Mucosa of stomach (tissue), 1 donor: ENCODE measurements around the gene SLC39A1.
"Not testable (repeated sequence)": the region's sequence is repeated elsewhere in the genome, so short reads cannot be mapped to it uniquely, and the experiment has no call there.

Source experiments
- H3K27me3 ChIP-seq: one replicate; pipeline ENCODE4 v1.7.0; 2013; ENCODE audit warnings: mild to moderate bottlenecking, low read length; ENCODE audit not compliant: control insufficient read depth, insufficient read depth
- H3K36me3 ChIP-seq: one replicate; pipeline ENCODE4 v1.7.0; 2013; ENCODE audit warnings: low read length; ENCODE audit not compliant: control insufficient read depth, insufficient read depth
- H3K4me1 ChIP-seq: one replicate; pipeline ENCODE4 v1.7.0; 2013; ENCODE audit warnings: mild to moderate bottlenecking, low read length; ENCODE audit not compliant: control insufficient read depth, insufficient read depth
- H3K4me3 ChIP-seq: one replicate; pipeline ENCODE4 v1.7.0; 2013; ENCODE audit warnings: low read length
- H3K9ac ChIP-seq: one replicate; pipeline ENCODE4 v1.7.0; 2013; ENCODE audit warnings: mild to moderate bottlenecking, low read length, moderate library complexity
- H3K9me3 ChIP-seq: one replicate; pipeline ENCODE4 v1.7.0; 2013; ENCODE audit warnings: mild to moderate bottlenecking, low read length, moderate library complexity; ENCODE audit not compliant: control insufficient read depth
- donor health status: Pancreatic carcinoma.

Gene SLC39A1

DNA sequence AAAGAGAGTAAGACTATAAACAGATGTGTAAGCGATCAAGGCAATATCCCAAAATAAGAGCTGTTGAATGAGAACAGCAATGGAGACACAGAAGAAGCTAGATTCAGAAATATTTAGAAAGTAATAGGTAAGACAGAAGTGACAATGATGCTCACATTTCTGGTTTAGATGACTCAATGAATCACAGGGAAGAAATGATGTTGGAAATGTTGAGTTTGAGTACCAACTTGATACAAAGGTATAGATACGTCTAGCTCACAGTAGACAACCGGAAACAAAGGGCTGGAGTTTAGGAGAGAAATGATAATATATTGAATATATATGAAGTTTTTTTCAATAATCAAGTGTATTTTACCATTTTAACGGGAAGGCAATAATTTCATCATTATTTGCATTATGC, 47.0 kb downstream of the SLC39A1 start:
- H3K4me1 ChIP-seq, result peaks cover 15% of the 10 kb centered on the region
- no peak overlapping the region for H3K4me3 ChIP-seq
- H3K27me3 ChIP-seq, result no peaks in the 10 kb centered on the region
- H3K9ac ChIP-seq, result no peak overlapping the region
- no peaks in the 10 kb centered on the region for H3K9me3 ChIP-seq
- no peaks in the 10 kb centered on the region for H3K36me3 ChIP-seq

DNA sequence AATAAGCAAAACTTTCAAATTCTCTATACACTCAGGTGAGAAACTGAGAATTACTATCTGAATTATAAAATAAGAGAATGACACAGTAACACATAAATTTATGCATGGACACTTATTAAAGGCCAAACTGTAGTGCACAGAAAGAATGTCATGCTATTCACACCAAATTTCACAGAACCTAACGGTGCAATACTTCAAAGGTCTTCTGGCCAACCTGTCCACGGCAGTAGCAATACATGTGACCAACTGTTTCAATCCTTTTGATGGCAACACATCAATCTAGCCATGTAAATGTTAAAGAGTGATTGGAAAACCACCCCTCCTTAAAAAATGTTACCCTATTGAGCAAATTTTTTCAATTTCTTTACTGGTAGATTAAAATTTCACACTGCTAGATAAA, 51.0 kb downstream of the SLC39A1 start:
- H3K4me1 ChIP-seq, result no peaks in the 10 kb centered on the region
- H3K27me3 ChIP-seq, result no peaks in the 10 kb centered on the region
- H3K36me3 ChIP-seq, result no peaks in the 10 kb centered on the region
- no peak overlapping the region for H3K9ac ChIP-seq
- no peaks in the 10 kb centered on the region for H3K9me3 ChIP-seq
- H3K4me3 ChIP-seq, result no peak overlapping the region

DNA sequence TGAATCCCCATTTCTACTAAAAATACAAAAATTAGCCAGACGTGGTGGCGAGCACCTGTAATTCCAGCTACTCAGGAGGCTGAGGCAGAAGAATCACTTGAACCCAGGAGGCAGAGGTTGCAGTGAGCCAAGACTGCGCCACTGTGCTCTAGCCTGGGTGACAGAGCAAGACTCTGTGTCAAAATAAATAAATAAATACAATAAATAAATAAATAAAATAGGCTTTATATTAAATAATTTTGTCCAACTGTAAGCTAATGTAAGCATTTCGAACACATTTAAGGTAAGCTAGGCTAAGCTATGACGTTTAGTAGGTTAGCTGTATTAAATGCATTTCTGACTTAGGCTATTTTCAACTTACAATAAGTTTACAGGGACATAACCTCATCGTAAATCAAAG, 52.8 kb downstream of the SLC39A1 start:
- not testable (repeated sequence) for H3K9me3 ChIP-seq, H3K36me3 ChIP-seq, H3K4me3 ChIP-seq, H3K4me1 ChIP-seq, H3K27me3 ChIP-seq, H3K9ac ChIP-seq
